IMR-90 (cell line): ENCODE measurements around the gene URB1. TPM values are rescaled to one million over a fixed set of nuclear protein-coding genes. Genes with fewer than 3 reads are reported as not detected.

ENCODE experiments used
- ATAC-seq: fragments of 200-7000 bp; cut with Tn5 transposase; 2 replicates; pipeline ENCODE4 v1.9.1; 2020; ENCODE audit warnings: low read depth, mild to moderate bottlenecking, moderate library complexity
- BruUV-seq: library from RNA; stranded (reverse); fragments of 400-500 nt; replicated peaks from 2 replicates; lab custom pipeline; 2021; lab: Mats Ljungman, UMichigan
- CTCF ChIA-PET: fragments of 300-600 bp; formaldehyde crosslinking; extraction: SDS; loops from one replicate; lab custom pipeline; 2021; ENCODE audit warnings: antibody characterized with exemption; lab: Yijun Ruan, JAX
- POLR2A ChIA-PET: fragments of 300-600 bp; sonication (Branson Sonifier 250); formaldehyde crosslinking; loops from one replicate; lab custom pipeline; 2022; ENCODE audit warnings: antibody characterized with exemption; ENCODE audit not compliant: unreplicated experiment; lab: Charles Lee
- DNase-seq: peaks from one replicate; pipeline ENCODE4 v3.0.0; 2013
- H2AFZ ChIP-seq: replicated peaks from 2 replicates; pipeline ENCODE3; 2013; ENCODE audit warnings: low read length, mild to moderate bottlenecking; ENCODE audit not compliant: poor library complexity
- H2AK5ac ChIP-seq: 2 replicates; pipeline ENCODE4 v1.6.1; 2013; ENCODE audit warnings: low read depth, low read length, inconsistent platforms
- H2AK9ac ChIP-seq: replicated peaks from 2 replicates; pipeline ENCODE3; 2013; ENCODE audit warnings: mild to moderate bottlenecking, low read depth, low read length, moderate library complexity; ENCODE audit not compliant: poor library complexity
- H2BK120ac ChIP-seq: 2 replicates; pipeline ENCODE4 v1.6.1; 2013; ENCODE audit warnings: low read depth, low read length, inconsistent platforms
- H2BK15ac ChIP-seq: 3 replicates; pipeline ENCODE4 v1.6.1; 2013; ENCODE audit warnings: low read depth, low read length, inconsistent platforms
- H2BK20ac ChIP-seq: 2 replicates; pipeline ENCODE4 v1.6.1; 2013; ENCODE audit warnings: low read depth, mild to moderate bottlenecking, inconsistent platforms, low read length, moderate library complexity
- H2BK5ac ChIP-seq: 2 replicates; pipeline ENCODE4 v1.6.1; 2013; ENCODE audit warnings: mild to moderate bottlenecking, low read depth, low read length, inconsistent platforms; ENCODE audit not compliant: poor library complexity, severe bottlenecking
- H3K14ac ChIP-seq: replicated peaks from 2 replicates; pipeline ENCODE4 v1.6.1; 2013; ENCODE audit warnings: low read depth, low read length, inconsistent platforms
- H3K18ac ChIP-seq: 2 replicates; pipeline ENCODE4 v1.6.1; 2013; ENCODE audit warnings: low read depth, low read length, control low read depth
- H3K23ac ChIP-seq: 2 replicates; pipeline ENCODE4 v1.6.1; 2013; ENCODE audit warnings: low read depth, low read length, inconsistent platforms
- H3K27ac ChIP-seq: 2 replicates; pipeline ENCODE4 v1.5.1; 2013; ENCODE audit warnings: mild to moderate bottlenecking, control low read depth, low read length; ENCODE audit not compliant: insufficient read depth
- H3K27me3 ChIP-seq: 2 replicates; pipeline ENCODE4 v1.6.1; 2013; ENCODE audit warnings: low read length; ENCODE audit not compliant: control insufficient read depth, insufficient read depth
- H3K36me3 ChIP-seq: 2 replicates; pipeline ENCODE4 v1.6.1; 2013; ENCODE audit warnings: low read length, mixed read lengths; ENCODE audit not compliant: control insufficient read depth, insufficient read depth
- H3K4ac ChIP-seq: 2 replicates; pipeline ENCODE4 v1.6.1; 2013; ENCODE audit warnings: low read depth, low read length, inconsistent platforms
- H3K4me1 ChIP-seq: 2 replicates; pipeline ENCODE4 v1.6.1; 2013; ENCODE audit warnings: low read length, mixed read lengths; ENCODE audit not compliant: control insufficient read depth, insufficient read depth
- H3K4me2 ChIP-seq: 2 replicates; pipeline ENCODE4 v1.6.1; 2013; ENCODE audit warnings: low read depth, mild to moderate bottlenecking, control low read depth, low read length, moderate library complexity
- H3K4me3 ChIP-seq: 2 replicates; pipeline ENCODE4 v1.5.1; 2013; ENCODE audit warnings: low read depth, mild to moderate bottlenecking, control low read depth, low read length, moderate library complexity; ENCODE audit not compliant: insufficient read depth
- H3K56ac ChIP-seq: 2 replicates; pipeline ENCODE4 v1.6.1; 2013; ENCODE audit warnings: low read length, inconsistent platforms; ENCODE audit not compliant: insufficient read depth; ENCODE audit errors: extremely low read depth
- H3K79me1 ChIP-seq, 2 experiments: 2 replicates each; pipeline ENCODE4 v1.6.1; 2013; ENCODE audit warnings: low read length in 2 of 2, inconsistent platforms in 1 of 2, low read depth in 1 of 2
- H3K9ac ChIP-seq: 2 replicates; pipeline ENCODE4 v1.6.1; 2013; ENCODE audit warnings: low read depth, low read length, control low read depth
- H3K9me1 ChIP-seq: 2 replicates; pipeline ENCODE4 v1.6.1; 2013; ENCODE audit warnings: low read length, inconsistent platforms; ENCODE audit not compliant: insufficient read depth
- H3K9me3 ChIP-seq: 2 replicates; pipeline ENCODE4 v1.6.1; 2013; ENCODE audit warnings: low read length; ENCODE audit not compliant: control insufficient read depth, insufficient read depth
- H4K20me1 ChIP-seq: 2 replicates; pipeline ENCODE4 v1.6.1; 2013; ENCODE audit warnings: low read length, inconsistent platforms; ENCODE audit not compliant: insufficient read depth
- H4K5ac ChIP-seq: 2 replicates; pipeline ENCODE4 v1.6.1; 2013; ENCODE audit warnings: mild to moderate bottlenecking, low read depth, low read length, control low read depth
- H4K8ac ChIP-seq, 2 experiments: 2 replicates each; pipeline ENCODE4 v1.6.1; 2013; ENCODE audit warnings: low read depth in 2 of 2, low read length in 2 of 2, control low read depth in 1 of 2, inconsistent platforms in 1 of 2
- H4K91ac ChIP-seq: 2 replicates; pipeline ENCODE4 v1.6.1; 2013; ENCODE audit warnings: low read depth, low read length, inconsistent platforms; ENCODE audit not compliant: insufficient read depth
- BHLHE40 ChIP-seq: fragments of 150-350 bp; IDR thresholded peaks from 2 replicates; pipeline ENCODE4 v1.6.1; 2016; ENCODE audit warnings: mild to moderate bottlenecking, low read depth, low read length
- CEBPB ChIP-seq: IDR thresholded peaks from 2 replicates; pipeline ENCODE4 v1.6.1; 2012; ENCODE audit warnings: low read depth, low read length, improper control_type of control experiment
- CHD1 ChIP-seq: IDR thresholded peaks from 2 replicates; pipeline ENCODE4 v1.6.1; 2012; ENCODE audit warnings: low read depth, low read length, improper control_type of control experiment
- FOS ChIP-seq: fragments of 150-350 bp; IDR thresholded peaks from 2 replicates; pipeline ENCODE4 v1.6.1; 2016; ENCODE audit warnings: low read depth, low read length
- MAFK ChIP-seq: IDR thresholded peaks from 2 replicates; pipeline ENCODE4 v1.6.1; 2012; ENCODE audit warnings: low read depth, low read length, improper control_type of control experiment
- MAZ ChIP-seq: IDR thresholded peaks from 2 replicates; pipeline ENCODE4 v1.6.1; 2012; ENCODE audit warnings: low read depth, mild to moderate bottlenecking, low read length, improper control_type of control experiment, moderate library complexity, borderline replicate concordance
- MXI1 ChIP-seq: IDR thresholded peaks from 2 replicates; pipeline ENCODE4 v1.6.1; 2012; ENCODE audit warnings: low read depth, mild to moderate bottlenecking, low read length, moderate library complexity, borderline replicate concordance
- NFE2L2 ChIP-seq: fragments of 150-350 bp; IDR thresholded peaks from 2 replicates; pipeline ENCODE4 v1.6.1; 2016; ENCODE audit warnings: low read depth, mild to moderate bottlenecking, low read length
- POLR2A ChIP-seq: IDR thresholded peaks from 2 replicates; pipeline ENCODE4 v1.6.1; 2012; ENCODE audit warnings: mild to moderate bottlenecking, low read depth, low read length
- RAD21 ChIP-seq: IDR thresholded peaks from 2 replicates; pipeline ENCODE4 v1.6.1; 2012; ENCODE audit warnings: low read length, improper control_type of control experiment
- RCOR1 ChIP-seq: IDR thresholded peaks from 2 replicates; pipeline ENCODE4 v1.6.1; 2012; ENCODE audit warnings: mild to moderate bottlenecking, low read length, improper control_type of control experiment; ENCODE audit not compliant: insufficient replicate concordance
- RFX5 ChIP-seq: IDR thresholded peaks from 2 replicates; pipeline ENCODE4 v1.8.0; 2012; ENCODE audit warnings: low read depth, mild to moderate bottlenecking, low read length, moderate library complexity
- SMC3 ChIP-seq: fragments of 150-350 bp; IDR thresholded peaks from 2 replicates; pipeline ENCODE4 v1.6.1; 2016; ENCODE audit warnings: low read depth, mild to moderate bottlenecking, antibody characterized with exemption, low read length, moderate library complexity
- WGBS, 2 experiments: methylation state at CpG; one replicate each; pipeline versions ENCODE4 v1.1.5 to v1.1.7; 2013; ENCODE audit warnings: missing lambda C conversion rate in 2 of 2; ENCODE audit not compliant: insufficient read length in 1 of 2; ENCODE audit errors: extremely low coverage in 2 of 2; 5-methylcytosine and 5-hydroxymethylcytosine counted together
- dilution Hi-C: fragments of 300-500 bp; cut with HindIII; formaldehyde crosslinking; loops from one replicate; pipeline ENCODE4 v1.14.3; 2018; ENCODE audit warnings: low sequenced_read_pairs; ENCODE audit not compliant: unreplicated experiment
- in situ Hi-C: fragments of 300-500 bp; cut with MboI; formaldehyde crosslinking; loops from 3 replicates; pipeline ENCODE4 v1.14.3; 2019; ENCODE audit warnings: low sequenced_read_pairs, inconsistent platforms, mixed read lengths
- intact Hi-C: fragments of 100-400 bp; cut with micrococcal nuclease; formaldehyde crosslinking; loops from 2 replicates; pipeline ENCODE4 v1.10.0; 2022
- polyA plus RNA-seq, 3 experiments: library from polyadenylated mRNA; depleted of rRNA; stranded (reverse); fragments of >200 nt; gene quantifications; 2 replicates each; pipeline ENCODE4 v1.2.3, GENCODE V29; 2012; ENCODE audit warnings: low replicate concordance in 1 of 3
- total RNA-seq: library from RNA; depleted of rRNA; stranded (reverse); fragments of >200 nt; gene quantifications from 2 replicates; pipeline ENCODE4 v1.2.3, GENCODE V29; 2012
- TF ChIP-seq, protein P1 (sequence below): conservative IDR thresholded peaks from 2 replicates; pipeline ENCODE4 v1.5.1; 2012; ENCODE audit warnings: mild to moderate bottlenecking, low read depth, low read length, improper control_type of control experiment
- TF ChIP-seq, protein P2 (sequence below): fragments of 150-350 bp; IDR thresholded peaks from 2 replicates; pipeline ENCODE4 v1.6.1; 2016; ENCODE audit warnings: low read depth, mild to moderate bottlenecking, low read length, moderate library complexity, borderline replicate concordance
- TF ChIP-seq, protein P3 (sequence below): fragments of 150-350 bp; IDR thresholded peaks from 2 replicates; pipeline ENCODE4 v1.6.1; 2017; ENCODE audit warnings: mild to moderate bottlenecking, antibody characterized with exemption, low read length, low read depth

The URB1 gene
- total and polyA plus RNA-seq, 2 of the 4 experiments (the other 2 are of a cell fraction): 9.2 to 12.7 TPM

GRCh38 chr21:32346951-32347350 lies 45.9 kb downstream of the URB1 start:
- no peaks in the 10 kb centered on the region for H4K20me1 ChIP-seq
- in situ Hi-C loops (no loop called here), dilution Hi-C loops (no loop called here), intact Hi-C loops (no loop called here)
- POLR2A ChIA-PET: no interaction called here
- DNase-seq (no peak), ATAC-seq (no peak)
- no peak overlapping the region for H4K5ac ChIP-seq
- no peak overlapping the region for H3K9ac ChIP-seq
- no peaks in the 10 kb centered on the region for H3K9me1 ChIP-seq
- 98% methylated on average over 8 of the region's 14 CpGs; no CpG with 5 or more reads in 1 of the 2 experiments for WGBS, 2 experiments
- H3K4ac ChIP-seq: no peak overlapping the region
- H3K79me1 ChIP-seq: peaks cover 10 to 19% of the 10 kb centered on the region in 2 experiments; a peak in 3 of 4 replicates
- no peak overlapping the region for H2BK15ac ChIP-seq
- no peak overlapping the region for H2AK9ac ChIP-seq
- peaks cover 72% of the 10 kb centered on the region for H3K36me3 ChIP-seq
- no TSS peak for BruUV-seq
- no peak overlapping the region for H4K91ac ChIP-seq
- no peak overlapping the region for H2AK5ac ChIP-seq
- peaks cover 10% of the 10 kb centered on the region for H3K9me3 ChIP-seq
- no peaks in the 10 kb centered on the region for H3K27me3 ChIP-seq
- no peaks in the 10 kb centered on the region for H3K4me1 ChIP-seq
- H2AFZ ChIP-seq: no peak overlapping the region
- H2BK20ac ChIP-seq: no peak overlapping the region
- no peak overlapping the region for H4K8ac ChIP-seq
- H3K56ac ChIP-seq: no peak overlapping the region
- no peak overlapping the region for H3K27ac ChIP-seq
- H3K4me3 ChIP-seq: no peak overlapping the region
- TF ChIP-seq NFE2L2 (no peak), CHD1 (no peak), MAFK (no peak), RCOR1 (no peak), FOS (no peak), CEBPB (no peak), SMC3 (no peak), RAD21 (no peak), MAZ (no peak), BHLHE40 (no peak), POLR2A (no peak), MXI1 (no peak), RFX5 (no peak)
- TF ChIP-seq, protein P1, sequence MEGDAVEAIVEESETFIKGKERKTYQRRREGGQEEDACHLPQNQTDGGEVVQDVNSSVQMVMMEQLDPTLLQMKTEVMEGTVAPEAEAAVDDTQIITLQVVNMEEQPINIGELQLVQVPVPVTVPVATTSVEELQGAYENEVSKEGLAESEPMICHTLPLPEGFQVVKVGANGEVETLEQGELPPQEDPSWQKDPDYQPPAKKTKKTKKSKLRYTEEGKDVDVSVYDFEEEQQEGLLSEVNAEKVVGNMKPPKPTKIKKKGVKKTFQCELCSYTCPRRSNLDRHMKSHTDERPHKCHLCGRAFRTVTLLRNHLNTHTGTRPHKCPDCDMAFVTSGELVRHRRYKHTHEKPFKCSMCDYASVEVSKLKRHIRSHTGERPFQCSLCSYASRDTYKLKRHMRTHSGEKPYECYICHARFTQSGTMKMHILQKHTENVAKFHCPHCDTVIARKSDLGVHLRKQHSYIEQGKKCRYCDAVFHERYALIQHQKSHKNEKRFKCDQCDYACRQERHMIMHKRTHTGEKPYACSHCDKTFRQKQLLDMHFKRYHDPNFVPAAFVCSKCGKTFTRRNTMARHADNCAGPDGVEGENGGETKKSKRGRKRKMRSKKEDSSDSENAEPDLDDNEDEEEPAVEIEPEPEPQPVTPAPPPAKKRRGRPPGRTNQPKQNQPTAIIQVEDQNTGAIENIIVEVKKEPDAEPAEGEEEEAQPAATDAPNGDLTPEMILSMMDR: no peak
- TF ChIP-seq, protein P2, sequence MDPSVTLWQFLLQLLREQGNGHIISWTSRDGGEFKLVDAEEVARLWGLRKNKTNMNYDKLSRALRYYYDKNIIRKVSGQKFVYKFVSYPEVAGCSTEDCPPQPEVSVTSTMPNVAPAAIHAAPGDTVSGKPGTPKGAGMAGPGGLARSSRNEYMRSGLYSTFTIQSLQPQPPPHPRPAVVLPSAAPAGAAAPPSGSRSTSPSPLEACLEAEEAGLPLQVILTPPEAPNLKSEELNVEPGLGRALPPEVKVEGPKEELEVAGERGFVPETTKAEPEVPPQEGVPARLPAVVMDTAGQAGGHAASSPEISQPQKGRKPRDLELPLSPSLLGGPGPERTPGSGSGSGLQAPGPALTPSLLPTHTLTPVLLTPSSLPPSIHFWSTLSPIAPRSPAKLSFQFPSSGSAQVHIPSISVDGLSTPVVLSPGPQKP: no peak
- TF ChIP-seq, protein P3, sequence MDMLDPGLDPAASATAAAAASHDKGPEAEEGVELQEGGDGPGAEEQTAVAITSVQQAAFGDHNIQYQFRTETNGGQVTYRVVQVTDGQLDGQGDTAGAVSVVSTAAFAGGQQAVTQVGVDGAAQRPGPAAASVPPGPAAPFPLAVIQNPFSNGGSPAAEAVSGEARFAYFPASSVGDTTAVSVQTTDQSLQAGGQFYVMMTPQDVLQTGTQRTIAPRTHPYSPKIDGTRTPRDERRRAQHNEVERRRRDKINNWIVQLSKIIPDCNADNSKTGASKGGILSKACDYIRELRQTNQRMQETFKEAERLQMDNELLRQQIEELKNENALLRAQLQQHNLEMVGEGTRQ: no peak
- H3K23ac ChIP-seq: no peak overlapping the region
- no peak overlapping the region for H2BK120ac ChIP-seq
- CTCF ChIA-PET: no interaction called here
- H3K18ac ChIP-seq: no peak overlapping the region
- H3K14ac ChIP-seq: no peak overlapping the region
- no peak overlapping the region for H3K4me2 ChIP-seq
- no peak overlapping the region for H2BK5ac ChIP-seq
